Measurements from ENCODE around the gene MRPL48. TPM values are rescaled to one million over a fixed set of nuclear protein-coding genes. Genes with fewer than 3 reads are reported as not detected.
A peak's percentile ranks its signal among the peaks of the same experiment; 100 is the strongest.

MRPL48 gene
- total and polyA plus RNA-seq, 7 donors, result 23.8 to 35.2 (median 26.4) TPM

- ATAC-seq (no peak), DNase-seq (no peak)
- Histone ChIP-seq H3K4me3 (no peak overlapping the region), H3K27me3 (ENCODE audit: insufficient read depth in 3 of 3, low read length in 2 of 3) (no peaks in the 10 kb centered on the region), H3K27ac (no peak overlapping the region), H3K9me3 (no peaks in the 10 kb centered on the region), H3K36me3 (ENCODE audit: insufficient read depth in 1 of 2, low read depth in 1 of 2) (peaks cover 0 to 25% of the 10 kb centered on the region in 2 donors), H3K4me1 (no peaks in the 10 kb centered on the region)
- 93 to 96% (median 94%) methylated on average over 3 of the region's 3 CpGs for WGBS, 3 donors
- TF ChIP-seq CTCF (IDR thresholded peaks at IDR 0.05), result no peak
- intact Hi-C loops (cut with DNase I), result no loop called here
Measured at GRCh38 chr11:73812234-73812633, 24.6 kb downstream of the MRPL48 start.

GRCh38 chr11:73814812-73815211 is 27.1 kb downstream of the MRPL48 start:
- H3K36me3 ChIP-seq (ENCODE audit: insufficient read depth in 1 of 2, low read depth in 1 of 2), result peaks cover 0 to 3% of the 10 kb centered on the region in 2 donors
- WGBS, 3 donors, result 82 to 94% (median 89%) methylated on average over 8 of the region's 8 CpGs
- H3K27me3 ChIP-seq (ENCODE audit: insufficient read depth in 3 of 3, low read length in 2 of 3), result no peaks in the 10 kb centered on the region
- no peaks in the 10 kb centered on the region for H3K9me3 ChIP-seq
- no peaks in the 10 kb centered on the region for H3K4me1 ChIP-seq
- ATAC-seq (no peak), DNase-seq (no peak)
- H3K4me3 ChIP-seq, result no peak overlapping the region
- H3K27ac ChIP-seq, result no peak overlapping the region
- intact Hi-C loops (cut with DNase I), result no loop called here
- no peak for TF ChIP-seq CTCF (IDR thresholded peaks at IDR 0.05)

- ATAC-seq (no peak), DNase-seq (no peak)
- intact Hi-C loops (cut with DNase I), result no loop called here
- H3K4me1 ChIP-seq, result no peaks in the 10 kb centered on the region
- no peak for TF ChIP-seq CTCF (IDR thresholded peaks at IDR 0.05)
- no peaks in the 10 kb centered on the region for H3K27me3 ChIP-seq (ENCODE audit: insufficient read depth in 3 of 3, low read length in 2 of 3)
- no peaks in the 10 kb centered on the region for H3K9me3 ChIP-seq
- no peak overlapping the region for H3K4me3 ChIP-seq
- H3K27ac ChIP-seq, result no peak overlapping the region
- peaks cover 0 to 11% of the 10 kb centered on the region in 2 donors for H3K36me3 ChIP-seq (ENCODE audit: insufficient read depth in 1 of 2, low read depth in 1 of 2)
Measured at GRCh38 chr11:73818846-73819245, 31.2 kb downstream of the MRPL48 start.

GRCh38 chr11:73830261-73830660 is 42.6 kb downstream of the MRPL48 start:
- intact Hi-C loops (cut with DNase I), result no loop called here
- no peaks in the 10 kb centered on the region for H3K4me1 ChIP-seq
- DNase-seq (no peak), ATAC-seq (no peak)
- H3K4me3 ChIP-seq, result no peak overlapping the region
- no peaks in the 10 kb centered on the region for H3K27me3 ChIP-seq (ENCODE audit: insufficient read depth in 3 of 3, low read length in 2 of 3)
- H3K27ac ChIP-seq, result no peak overlapping the region
- H3K36me3 ChIP-seq (ENCODE audit: insufficient read depth in 1 of 2, low read depth in 1 of 2), result peaks cover 6 to 67% of the 10 kb centered on the region in 2 donors
- no peak for TF ChIP-seq CTCF (IDR thresholded peaks at IDR 0.05)
- 76 to 83% (median 81%) methylated on average over 1 of the region's 1 CpG for WGBS, 3 donors
- no peaks in the 10 kb centered on the region for H3K9me3 ChIP-seq

GRCh38 chr11:73833067-73833466 is 45.4 kb downstream of the MRPL48 start:
- intact Hi-C loops (cut with DNase I), result no loop called here
- no peaks in the 10 kb centered on the region for H3K27me3 ChIP-seq (ENCODE audit: insufficient read depth in 3 of 3, low read length in 2 of 3)
- H3K4me3 ChIP-seq, result no peak overlapping the region
- H3K27ac ChIP-seq, result no peak overlapping the region
- no peak for TF ChIP-seq CTCF (IDR thresholded peaks at IDR 0.05)
- ATAC-seq (peak in 3 of 4 donors; percentile 51 to 87 (median 82)), DNase-seq (no peak)
- 37 to 72% (median 51%) methylated on average over 2 of the region's 2 CpGs for WGBS, 3 donors
- H3K4me1 ChIP-seq, result no peaks in the 10 kb centered on the region
- peaks cover 0 to 60% of the 10 kb centered on the region in 2 donors for H3K36me3 ChIP-seq (ENCODE audit: insufficient read depth in 1 of 2, low read depth in 1 of 2)
- no peaks in the 10 kb centered on the region for H3K9me3 ChIP-seq
